A673 (cell line): ENCODE measurements around the gene CELF5. TPM values are rescaled to one million over a fixed set of nuclear protein-coding genes. Genes with fewer than 3 reads are reported as not detected.

Experiments
- BruUV-seq: library from RNA; stranded (reverse); fragments of 400-500 nt; replicated peaks from 2 replicates; lab custom pipeline; 2021; lab: Mats Ljungman, UMichigan
- CTCF ChIA-PET: fragments of 300-600 bp; sonication (Branson Sonifier 250); formaldehyde crosslinking; loops from one replicate; lab custom pipeline; 2022; ENCODE audit warnings: antibody characterized with exemption; lab: Charles Lee
- POLR2A ChIA-PET: fragments of 300-600 bp; sonication (Branson Sonifier 250); formaldehyde crosslinking; loops from one replicate; lab custom pipeline; 2022; ENCODE audit warnings: antibody characterized with exemption; ENCODE audit not compliant: low non-redundant PET; lab: Charles Lee
- DNase-seq: peaks from one replicate; pipeline ENCODE4 v3.0.0-alpha.2; 2015; ENCODE audit warnings: low spot score
- H3K27ac ChIP-seq: fragments of 200-600 bp; sonication (generic); 2 replicates; pipeline ENCODE4 v1.5.1; 2016; ENCODE audit warnings: mixed run types, low read depth, mild to moderate bottlenecking, mixed read lengths, antibody characterized with exemption, low read length; ENCODE audit not compliant: poor library complexity, severe bottlenecking
- H3K27me3 ChIP-seq: fragments of 200-600 bp; sonication (generic); replicated peaks from 2 replicates; pipeline ENCODE4 v1.6.1; 2017; ENCODE audit warnings: mixed run types, low read depth, mild to moderate bottlenecking, mixed read lengths, antibody characterized with exemption, low read length; ENCODE audit not compliant: insufficient read depth, poor library complexity
- H3K36me3 ChIP-seq: fragments of 200-600 bp; sonication (generic); 2 replicates; pipeline ENCODE4 v1.6.1; 2016; ENCODE audit warnings: mixed run types, mild to moderate bottlenecking, mixed read lengths, antibody characterized with exemption, low read length; ENCODE audit not compliant: insufficient read depth, poor library complexity, severe bottlenecking
- H3K4me1 ChIP-seq: fragments of 200-600 bp; sonication (generic); 2 replicates; pipeline ENCODE4 v1.6.1; 2017; ENCODE audit warnings: mixed run types, mild to moderate bottlenecking, mixed read lengths, antibody characterized with exemption, low read length; ENCODE audit not compliant: insufficient read depth, poor library complexity, severe bottlenecking
- H3K4me3 ChIP-seq: fragments of 200-600 bp; sonication (generic); 2 replicates; pipeline ENCODE4 v1.5.1; 2016; ENCODE audit warnings: low read depth, mixed run types, mild to moderate bottlenecking, mixed read lengths, low read length; ENCODE audit not compliant: poor library complexity, severe bottlenecking
- H3K9me3 ChIP-seq: fragments of 200-600 bp; sonication (generic); 2 replicates; pipeline ENCODE4 v1.6.1; 2016; ENCODE audit warnings: mixed run types, low read depth, mild to moderate bottlenecking, mixed read lengths, antibody characterized with exemption, low read length; ENCODE audit not compliant: poor library complexity, severe bottlenecking
- CTCF ChIP-seq: fragments of 300-800, 200-600 bp; sonication (generic); conservative IDR thresholded peaks from 2 replicates; pipeline ENCODE4 v1.5.1; 2017; ENCODE audit warnings: low read depth, mild to moderate bottlenecking, antibody characterized with exemption, low read length, moderate library complexity, mixed read lengths
- EZH2 ChIP-seq: fragments of 200-600 bp; sonication (generic); IDR thresholded peaks from 2 replicates; pipeline ENCODE4 v1.6.1; 2017; ENCODE audit warnings: borderline replicate concordance, low read depth, mild to moderate bottlenecking, mixed read lengths, antibody characterized with exemption, low read length; ENCODE audit not compliant: poor library complexity, severe bottlenecking
- intact Hi-C: fragments of 100-400 bp; cut with micrococcal nuclease; formaldehyde crosslinking; loops from one replicate; pipeline ENCODE4 v1.10.0; 2022; ENCODE audit not compliant: unreplicated experiment
- total RNA-seq: library from RNA; stranded (reverse); gene quantifications from 2 replicates; pipeline ENCODE4 v1.2.3, GENCODE V29; 2021

CELF5 gene
- total RNA-seq, 1 experiment from 2014 or later = 3.7 TPM

GRCh38 chr19:3187662-3188511, 36.6 kb upstream of the CELF5 start:
- intact Hi-C loops = no loop called here
- CTCF ChIA-PET = no interaction called here
- Histone ChIP-seq H3K36me3 (peaks cover 8% of the 10 kb centered on the region), H3K4me1 (peaks cover 17% of the 10 kb centered on the region), H3K27ac (peak overlapping the region; percentile 82), H3K9me3 (no peaks in the 10 kb centered on the region), H3K4me3 (peak overlapping the region; percentile 98), H3K27me3 (no peaks in the 10 kb centered on the region)
- BruUV-seq = no TSS peak
- POLR2A ChIA-PET = no interaction called here
- no peak for DNase-seq
- TF ChIP-seq EZH2 (no peak), CTCF (no peak)

GRCh38 chr19:3188627-3189596, 35.5 kb upstream of the CELF5 start:
- Histone ChIP-seq H3K27me3 (no peaks in the 10 kb centered on the region), H3K27ac (no peak overlapping the region), H3K36me3 (peaks cover 11% of the 10 kb centered on the region), H3K4me3 (no peak overlapping the region), H3K9me3 (no peaks in the 10 kb centered on the region), H3K4me1 (peaks cover 17% of the 10 kb centered on the region)
- no TSS peak for BruUV-seq
- ChIA-PET CTCF (no interaction called here), POLR2A (no interaction called here)
- intact Hi-C loops = no loop called here
- no peak for DNase-seq
- no peak for TF ChIP-seq EZH2
- TF ChIP-seq CTCF = no peak

GRCh38 chr19:3189702-3190469, 34.6 kb upstream of the CELF5 start:
- TF ChIP-seq EZH2 = no peak
- TF ChIP-seq CTCF = no peak
- peaks cover 13% of the 10 kb centered on the region for H3K4me1 ChIP-seq
- intact Hi-C loops = no loop called here
- no peaks in the 10 kb centered on the region for H3K27me3 ChIP-seq
- peaks cover 12% of the 10 kb centered on the region for H3K36me3 ChIP-seq
- no peak overlapping the region for H3K27ac ChIP-seq
- ChIA-PET POLR2A (no interaction called here), CTCF (no interaction called here)
- no peak for DNase-seq
- H3K9me3 ChIP-seq = no peaks in the 10 kb centered on the region
- no TSS peak for BruUV-seq
- no peak overlapping the region for H3K4me3 ChIP-seq
